IMR-90 (cell line): ENCODE measurements around the gene PKHD1.

Source experiments
- MAFK ChIP-seq: IDR thresholded peaks from 2 replicates; pipeline ENCODE4 v1.6.1; 2012; ENCODE audit warnings: low read depth, low read length, improper control_type of control experiment
- MXI1 ChIP-seq: IDR thresholded peaks from 2 replicates; pipeline ENCODE4 v1.6.1; 2012; ENCODE audit warnings: low read depth, mild to moderate bottlenecking, low read length, moderate library complexity, borderline replicate concordance
- POLR2A ChIP-seq: IDR thresholded peaks from 2 replicates; pipeline ENCODE4 v1.6.1; 2012; ENCODE audit warnings: mild to moderate bottlenecking, low read depth, low read length
- RFX5 ChIP-seq: IDR thresholded peaks from 2 replicates; pipeline ENCODE4 v1.8.0; 2012; ENCODE audit warnings: low read depth, mild to moderate bottlenecking, low read length, moderate library complexity
- USF2 ChIP-seq: fragments of 150-350 bp; IDR thresholded peaks from 2 replicates; pipeline ENCODE4 v1.6.1; 2017; ENCODE audit warnings: mild to moderate bottlenecking, antibody characterized with exemption, low read length, low read depth
- TF ChIP-seq, protein P1 (sequence below): conservative IDR thresholded peaks from 2 replicates; pipeline ENCODE4 v1.5.1; 2012; ENCODE audit warnings: mild to moderate bottlenecking, low read depth, low read length, improper control_type of control experiment

- no peak for TF ChIP-seq RFX5
- TF ChIP-seq, protein P1, sequence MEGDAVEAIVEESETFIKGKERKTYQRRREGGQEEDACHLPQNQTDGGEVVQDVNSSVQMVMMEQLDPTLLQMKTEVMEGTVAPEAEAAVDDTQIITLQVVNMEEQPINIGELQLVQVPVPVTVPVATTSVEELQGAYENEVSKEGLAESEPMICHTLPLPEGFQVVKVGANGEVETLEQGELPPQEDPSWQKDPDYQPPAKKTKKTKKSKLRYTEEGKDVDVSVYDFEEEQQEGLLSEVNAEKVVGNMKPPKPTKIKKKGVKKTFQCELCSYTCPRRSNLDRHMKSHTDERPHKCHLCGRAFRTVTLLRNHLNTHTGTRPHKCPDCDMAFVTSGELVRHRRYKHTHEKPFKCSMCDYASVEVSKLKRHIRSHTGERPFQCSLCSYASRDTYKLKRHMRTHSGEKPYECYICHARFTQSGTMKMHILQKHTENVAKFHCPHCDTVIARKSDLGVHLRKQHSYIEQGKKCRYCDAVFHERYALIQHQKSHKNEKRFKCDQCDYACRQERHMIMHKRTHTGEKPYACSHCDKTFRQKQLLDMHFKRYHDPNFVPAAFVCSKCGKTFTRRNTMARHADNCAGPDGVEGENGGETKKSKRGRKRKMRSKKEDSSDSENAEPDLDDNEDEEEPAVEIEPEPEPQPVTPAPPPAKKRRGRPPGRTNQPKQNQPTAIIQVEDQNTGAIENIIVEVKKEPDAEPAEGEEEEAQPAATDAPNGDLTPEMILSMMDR: no peak
- no peak for TF ChIP-seq USF2
- TF ChIP-seq MXI1: no peak
- no peak for TF ChIP-seq POLR2A
- TF ChIP-seq MAFK: no peak
Observed at GRCh38 chr6:51818520-51819022, 268.8 kb downstream of the PKHD1 start.
